ENCODE measurements around the gene COX8C. TPM values are rescaled to one million over a fixed set of nuclear protein-coding genes. Genes with fewer than 3 reads are reported as not detected.

Gene COX8C
- total and polyA plus RNA-seq, 2 experiments from 2014 or later, result 0.73 TPM; not detected in 1

DNA sequence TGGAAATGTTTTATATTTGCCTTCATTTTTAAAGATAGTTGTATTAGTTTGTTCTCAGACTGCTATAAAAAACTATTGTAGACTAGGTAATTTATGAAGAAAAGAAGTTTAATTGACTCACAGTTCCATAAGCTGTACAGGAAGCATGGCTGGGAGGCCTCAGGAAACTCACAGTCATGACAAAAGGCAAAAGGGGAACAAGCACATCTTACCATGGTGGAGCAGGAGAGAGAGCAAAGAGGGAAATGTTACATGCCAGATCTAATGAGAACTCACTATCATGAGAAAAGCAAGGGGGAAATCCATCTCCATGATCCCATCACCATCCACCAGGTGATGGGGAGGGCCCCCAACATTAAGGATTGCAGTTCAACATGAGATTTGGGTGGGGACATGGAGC, 48.2 kb downstream of the COX8C start:
- H3K27ac Mint-ChIP-seq, result no peak overlapping the region
- H3K4me3 Mint-ChIP-seq, result no peak overlapping the region
- DNase-seq (ENCODE audit: low spot score) (no peak), ATAC-seq (no peak)
- H3K4me1 ChIP-seq (ENCODE audit: insufficient read depth), result no peaks in the 10 kb centered on the region
- no peak overlapping the region for H3K4me2 ChIP-seq
- no peaks in the 10 kb centered on the region for H3F3A ChIP-seq (replicated peaks; ENCODE audit: low read depth)
- peaks cover 2% of the 10 kb centered on the region for H3K27me3 Mint-ChIP-seq (ENCODE audit: insufficient read depth, low read depth, poor library complexity)
- H3K4me1 Mint-ChIP-seq, result no peaks in the 10 kb centered on the region
- no peaks in the 10 kb centered on the region for H3K9me2 ChIP-seq (ENCODE audit: insufficient read depth)
- no peak overlapping the region for H2AFZ ChIP-seq
- no peak overlapping the region for H3K27ac ChIP-seq (ENCODE audit: low read depth)
- no peaks in the 10 kb centered on the region for H3K79me2 ChIP-seq (replicated peaks; ENCODE audit: insufficient read depth)
- H4K20me1 ChIP-seq (replicated peaks; ENCODE audit: insufficient read depth), result no peaks in the 10 kb centered on the region
- no peak overlapping the region for H3K4me3 ChIP-seq
- peaks cover 6% of the 10 kb centered on the region; the same call in 1 of the 3 replicates for H3K36me3 Mint-ChIP-seq (ENCODE audit: low read depth)
- no peaks in the 10 kb centered on the region for H3K27me3 ChIP-seq (ENCODE audit: insufficient read depth)
- no peak for TF ChIP-seq JUNB (IDR thresholded peaks at IDR 0.05; ENCODE audit: unreplicated experiment)
- TF ChIP-seq REST (IDR thresholded peaks at IDR 0.05; ENCODE audit: unreplicated experiment), result no peak
- no peak for TF ChIP-seq ZNF114 (CRISPR knock-in tag; IDR thresholded peaks at IDR 0.05)
- TF ChIP-seq CREB1 (CRISPR knock-in tag; IDR thresholded peaks at IDR 0.05; ENCODE audit: low read depth), result no peak
- no peak for TF ChIP-seq CTCF (conservative IDR thresholded peaks at IDR 0.05; ENCODE audit: low read depth in 2 of 2)
- TF ChIP-seq, protein P1, sequence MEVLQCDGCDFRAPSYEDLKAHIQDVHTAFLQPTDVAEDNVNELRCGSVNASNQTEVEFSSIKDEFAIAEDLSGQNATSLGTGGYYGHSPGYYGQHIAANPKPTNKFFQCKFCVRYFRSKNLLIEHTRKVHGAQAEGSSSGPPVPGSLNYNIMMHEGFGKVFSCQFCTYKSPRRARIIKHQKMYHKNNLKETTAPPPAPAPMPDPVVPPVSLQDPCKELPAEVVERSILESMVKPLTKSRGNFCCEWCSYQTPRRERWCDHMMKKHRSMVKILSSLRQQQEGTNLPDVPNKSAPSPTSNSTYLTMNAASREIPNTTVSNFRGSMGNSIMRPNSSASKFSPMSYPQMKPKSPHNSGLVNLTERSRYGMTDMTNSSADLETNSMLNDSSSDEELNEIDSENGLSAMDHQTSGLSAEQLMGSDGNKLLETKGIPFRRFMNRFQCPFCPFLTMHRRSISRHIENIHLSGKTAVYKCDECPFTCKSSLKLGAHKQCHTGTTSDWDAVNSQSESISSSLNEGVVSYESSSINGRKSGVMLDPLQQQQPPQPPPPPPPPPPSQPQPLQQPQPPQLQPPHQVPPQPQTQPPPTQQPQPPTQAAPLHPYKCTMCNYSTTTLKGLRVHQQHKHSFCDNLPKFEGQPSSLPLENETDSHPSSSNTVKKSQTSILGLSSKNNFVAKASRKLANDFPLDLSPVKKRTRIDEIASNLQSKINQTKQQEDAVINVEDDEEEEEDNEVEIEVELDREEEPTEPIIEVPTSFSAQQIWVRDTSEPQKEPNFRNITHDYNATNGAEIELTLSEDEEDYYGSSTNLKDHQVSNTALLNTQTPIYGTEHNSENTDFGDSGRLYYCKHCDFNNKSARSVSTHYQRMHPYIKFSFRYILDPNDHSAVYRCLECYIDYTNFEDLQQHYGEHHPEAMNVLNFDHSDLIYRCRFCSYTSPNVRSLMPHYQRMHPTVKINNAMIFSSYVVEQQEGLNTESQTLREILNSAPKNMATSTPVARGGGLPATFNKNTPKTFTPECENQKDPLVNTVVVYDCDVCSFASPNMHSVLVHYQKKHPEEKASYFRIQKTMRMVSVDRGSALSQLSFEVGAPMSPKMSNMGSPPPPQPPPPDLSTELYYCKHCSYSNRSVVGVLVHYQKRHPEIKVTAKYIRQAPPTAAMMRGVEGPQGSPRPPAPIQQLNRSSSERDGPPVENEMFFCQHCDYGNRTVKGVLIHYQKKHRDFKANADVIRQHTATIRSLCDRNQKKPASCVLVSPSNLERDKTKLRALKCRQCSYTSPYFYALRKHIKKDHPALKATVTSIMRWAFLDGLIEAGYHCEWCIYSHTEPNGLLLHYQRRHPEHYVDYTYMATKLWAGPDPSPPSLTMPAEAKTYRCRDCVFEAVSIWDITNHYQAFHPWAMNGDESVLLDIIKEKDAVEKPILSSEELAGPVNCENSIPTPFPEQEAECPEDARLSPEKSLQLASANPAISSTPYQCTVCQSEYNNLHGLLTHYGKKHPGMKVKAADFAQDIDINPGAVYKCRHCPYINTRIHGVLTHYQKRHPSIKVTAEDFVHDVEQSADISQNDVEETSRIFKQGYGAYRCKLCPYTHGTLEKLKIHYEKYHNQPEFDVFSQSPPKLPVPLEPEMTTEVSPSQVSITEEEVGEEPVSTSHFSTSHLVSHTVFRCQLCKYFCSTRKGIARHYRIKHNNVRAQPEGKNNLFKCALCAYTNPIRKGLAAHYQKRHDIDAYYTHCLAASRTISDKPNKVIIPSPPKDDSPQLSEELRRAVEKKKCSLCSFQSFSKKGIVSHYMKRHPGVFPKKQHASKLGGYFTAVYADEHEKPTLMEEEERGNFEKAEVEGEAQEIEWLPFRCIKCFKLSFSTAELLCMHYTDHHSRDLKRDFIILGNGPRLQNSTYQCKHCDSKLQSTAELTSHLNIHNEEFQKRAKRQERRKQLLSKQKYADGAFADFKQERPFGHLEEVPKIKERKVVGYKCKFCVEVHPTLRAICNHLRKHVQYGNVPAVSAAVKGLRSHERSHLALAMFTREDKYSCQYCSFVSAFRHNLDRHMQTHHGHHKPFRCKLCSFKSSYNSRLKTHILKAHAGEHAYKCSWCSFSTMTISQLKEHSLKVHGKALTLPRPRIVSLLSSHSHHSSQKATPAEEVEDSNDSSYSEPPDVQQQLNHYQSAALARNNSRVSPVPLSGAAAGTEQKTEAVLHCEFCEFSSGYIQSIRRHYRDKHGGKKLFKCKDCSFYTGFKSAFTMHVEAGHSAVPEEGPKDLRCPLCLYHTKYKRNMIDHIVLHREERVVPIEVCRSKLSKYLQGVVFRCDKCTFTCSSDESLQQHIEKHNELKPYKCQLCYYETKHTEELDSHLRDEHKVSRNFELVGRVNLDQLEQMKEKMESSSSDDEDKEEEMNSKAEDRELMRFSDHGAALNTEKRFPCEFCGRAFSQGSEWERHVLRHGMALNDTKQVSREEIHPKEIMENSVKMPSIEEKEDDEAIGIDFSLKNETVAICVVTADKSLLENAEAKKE (CRISPR knock-in tag; IDR thresholded peaks at IDR 0.05), result no peak
- TF ChIP-seq EZH2 (IDR thresholded peaks at IDR 0.05; ENCODE audit: low read depth, unreplicated experiment), result no peak
- no peak for TF ChIP-seq POLR2AphosphoS5 (IDR thresholded peaks at IDR 0.05; ENCODE audit: low read depth)
- H3K36me3 ChIP-seq (ENCODE audit: insufficient read depth), result no peaks in the 10 kb centered on the region
- no peaks in the 10 kb centered on the region; the same call in 1 of the 3 replicates for H3K9me3 Mint-ChIP-seq

Measured in GM23338 (cell line).